Activated CD4-positive, alpha-beta T cell treated with anti-CD3 and anti-CD28 coated beads, Interleukin-10, Interleukin-2, amounts not matched to agents 100 ng/mL and 50 ng/mL, durations not matched to agents 16 hours and 8 hours (primary cell): Measurements from ENCODE around the gene KRT23.

Experiments
- DNase-seq: peaks from one replicate; pipeline ENCODE4 v3.0.0-alpha.2; 2020

The KRT23 gene, protein sequence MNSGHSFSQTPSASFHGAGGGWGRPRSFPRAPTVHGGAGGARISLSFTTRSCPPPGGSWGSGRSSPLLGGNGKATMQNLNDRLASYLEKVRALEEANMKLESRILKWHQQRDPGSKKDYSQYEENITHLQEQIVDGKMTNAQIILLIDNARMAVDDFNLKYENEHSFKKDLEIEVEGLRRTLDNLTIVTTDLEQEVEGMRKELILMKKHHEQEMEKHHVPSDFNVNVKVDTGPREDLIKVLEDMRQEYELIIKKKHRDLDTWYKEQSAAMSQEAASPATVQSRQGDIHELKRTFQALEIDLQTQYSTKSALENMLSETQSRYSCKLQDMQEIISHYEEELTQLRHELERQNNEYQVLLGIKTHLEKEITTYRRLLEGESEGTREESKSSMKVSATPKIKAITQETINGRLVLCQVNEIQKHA

GRCh38 chr17:40937384-40937819, at the start of gene KRT23:
TSS of gene KRT23 (minus strand) at chr17:40937646. CDS start at chr17:40936603, 1,043 bp downstream.
- DNase-seq: no peak

- no peak for DNase-seq
These were observed 49.5 kb upstream of the KRT23 start for GRCh38 chr17:40986920-40987319.

- DNase-seq: no peak
These were observed 46.8 kb upstream of the KRT23 start, which contains the start of gene KRT40 for GRCh38 chr17:40984226-40984625. TSS of gene KRT40 (minus strand) at chr17:40984326. CDS start at chr17:40984273, 53 bp downstream.

GRCh38 chr17:40981115-40981514, 43.7 kb upstream of the KRT23 start:
- no peak for DNase-seq

GRCh38 chr17:40980596-40980995, 43.1 kb upstream of the KRT23 start:
- DNase-seq: no peak

DNA sequence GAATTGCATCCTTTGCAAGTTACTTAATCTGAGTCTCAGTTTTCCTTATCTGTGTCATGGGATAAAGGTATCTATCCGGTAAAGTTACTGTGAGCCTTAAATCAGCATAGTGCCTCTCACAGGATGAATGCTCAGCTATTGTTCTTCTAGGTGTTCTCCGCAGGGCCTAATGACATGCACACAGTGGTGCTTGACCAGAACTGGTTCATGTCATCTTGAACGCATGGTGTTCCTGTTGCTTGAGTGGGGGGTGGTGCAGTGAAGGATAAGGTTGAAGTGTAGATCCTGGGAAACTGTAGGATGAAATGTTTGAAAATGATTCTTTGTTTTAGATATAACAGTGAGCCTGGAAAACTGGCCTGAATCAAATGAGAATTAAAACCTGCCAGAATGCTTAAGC, 42.7 kb upstream of the KRT23 start:
- no peak for DNase-seq

- DNase-seq: no peak
These were observed 41.2 kb upstream of the KRT23 start for GRCh38 chr17:40978575-40979151.

DNA sequence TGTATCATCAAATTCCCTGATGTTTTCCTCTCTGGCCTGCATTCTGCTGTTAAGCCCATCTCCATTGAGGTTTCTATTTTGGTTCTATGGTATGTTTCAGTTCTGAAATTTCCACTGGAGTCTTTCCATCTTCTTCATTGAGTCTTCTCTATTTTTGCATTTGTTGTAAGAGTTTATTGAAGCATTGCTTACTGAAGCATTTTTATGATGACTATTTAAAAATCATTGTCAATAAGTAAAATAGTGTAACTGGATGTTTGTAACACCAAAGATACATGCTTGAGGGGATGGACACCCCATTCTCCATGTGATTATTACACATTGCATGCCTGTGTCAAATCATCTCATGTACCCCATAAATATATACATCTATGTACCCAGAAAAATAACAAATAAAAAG, 38.1 kb upstream of the KRT23 start:
- no peak for DNase-seq

- no peak for DNase-seq
These were observed 36.9 kb upstream of the KRT23 start for GRCh38 chr17:40974366-40974765.

GRCh38 chr17:40967582-40967981, 30.1 kb upstream of the KRT23 start:
- no peak for DNase-seq

DNA sequence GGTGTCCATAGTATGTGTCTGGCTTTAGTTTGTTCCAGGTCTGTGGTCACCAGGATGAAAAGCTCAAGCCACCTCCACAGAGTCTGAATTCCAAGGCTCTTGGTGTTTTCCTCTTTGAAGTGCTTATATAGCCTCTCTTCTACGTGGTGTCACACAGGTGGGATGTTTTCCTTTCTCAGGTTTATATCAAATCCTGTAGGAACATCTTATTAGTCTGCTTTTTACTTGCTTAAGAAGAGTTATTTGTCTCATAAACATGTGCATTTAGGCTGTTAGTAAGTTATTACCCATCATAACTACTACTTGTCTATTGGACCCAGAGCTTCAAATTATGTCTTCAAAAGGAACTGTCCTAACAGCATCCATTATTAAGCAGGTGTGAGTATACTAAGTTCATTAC, 29.4 kb upstream of the KRT23 start, which contains the start of gene KRT39:
Gene KRT39 (minus strand): TSS at position 101 of the 400 bp plus-strand sequence. CDS start 92 bp downstream, at position 9.
- DNase-seq: no peak

- peak; percentile 20 for DNase-seq
These were observed 26.4 kb upstream of the KRT23 start for GRCh38 chr17:40963838-40964237.

GRCh38 chr17:40962059-40962561, 24.7 kb upstream of the KRT23 start:
- no peak for DNase-seq

GRCh38 chr17:40961591-40961990, 24.1 kb upstream of the KRT23 start:
- no peak for DNase-seq

GRCh38 chr17:40960144-40960543, 22.7 kb upstream of the KRT23 start:
- no peak for DNase-seq

GRCh38 chr17:40958086-40958953, 20.9 kb upstream of the KRT23 start:
- no peak for DNase-seq

DNA sequence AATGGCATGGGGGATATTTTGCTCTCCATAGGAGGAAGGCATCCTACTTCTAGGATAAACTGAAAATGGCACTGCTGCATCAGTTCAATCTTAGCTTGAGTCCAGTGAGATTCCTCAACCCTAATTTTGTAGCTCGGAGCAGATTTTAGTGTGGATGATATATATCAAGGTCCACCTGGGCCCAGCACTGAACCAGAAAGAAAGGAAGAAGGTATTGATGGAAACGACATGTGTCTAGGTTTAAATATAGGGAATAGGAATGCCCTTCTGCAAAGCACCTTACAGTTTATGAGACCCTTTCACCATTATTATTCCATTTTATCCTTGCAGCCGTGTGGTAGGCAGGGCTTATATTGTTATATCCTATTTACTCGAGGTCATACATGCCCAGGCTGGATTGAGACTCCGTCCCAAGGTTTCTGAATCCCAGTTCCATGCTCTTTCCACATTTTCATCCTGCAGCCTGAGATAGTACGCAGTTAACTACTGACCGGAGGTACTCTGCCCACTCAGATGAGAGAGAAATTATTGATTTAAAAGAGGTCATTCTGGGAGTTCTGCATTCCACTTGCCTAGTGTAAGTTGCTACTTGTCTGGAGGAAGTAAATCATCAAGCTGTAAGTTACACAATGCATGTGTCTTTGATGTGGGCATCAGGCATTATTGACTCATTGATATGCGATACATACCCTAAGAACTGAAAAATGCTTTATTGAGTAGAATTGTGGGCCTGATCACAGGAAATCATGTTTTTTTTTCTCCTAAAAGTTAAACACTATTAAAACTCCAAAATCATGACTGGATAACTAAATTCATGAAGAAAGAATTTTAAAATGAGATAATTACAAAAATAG, 19.2 kb upstream of the KRT23 start:
- DNase-seq: no peak

DNA sequence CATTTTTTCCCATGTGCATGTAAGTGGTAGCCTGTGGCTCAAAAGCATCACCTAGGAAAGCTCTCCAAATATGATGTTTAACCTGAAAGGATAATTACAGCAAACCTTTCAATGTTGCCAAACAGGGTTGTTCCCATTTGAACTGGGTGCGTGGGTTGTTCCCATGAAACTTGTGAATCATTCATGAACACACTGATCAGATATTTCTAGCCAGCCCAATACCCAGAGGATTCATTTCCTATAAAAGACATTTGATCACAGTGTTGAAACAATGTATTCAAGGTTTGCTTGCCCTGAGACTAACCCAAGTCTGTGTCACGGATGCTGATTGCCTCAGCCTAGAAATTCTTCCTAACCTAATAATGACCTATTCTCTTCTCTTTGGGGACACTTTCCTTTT, 16.4 kb upstream of the KRT23 start:
- no peak for DNase-seq

DNA sequence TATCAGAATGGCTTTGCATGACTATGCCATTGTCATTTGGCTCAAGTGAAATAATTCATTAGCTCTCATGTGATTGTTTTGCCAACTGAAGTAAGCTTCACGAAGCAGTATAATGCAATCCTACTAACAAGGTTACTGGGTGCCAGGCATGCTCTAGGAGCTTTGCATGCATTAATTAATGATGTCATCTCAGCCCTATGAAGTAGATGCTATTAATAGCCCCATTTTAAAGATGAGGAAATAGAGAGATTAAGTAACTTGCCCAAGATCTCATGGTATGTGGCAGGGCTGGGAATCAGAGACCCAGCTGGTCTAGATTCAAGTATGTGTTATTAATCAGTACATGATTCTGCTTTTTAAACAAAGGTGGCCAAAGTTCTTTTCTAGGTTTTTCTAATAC, 15.2 kb upstream of the KRT23 start:
- no peak for DNase-seq

- DNase-seq: no peak
These were observed 14.7 kb upstream of the KRT23 start for GRCh38 chr17:40952154-40952553.

DNA sequence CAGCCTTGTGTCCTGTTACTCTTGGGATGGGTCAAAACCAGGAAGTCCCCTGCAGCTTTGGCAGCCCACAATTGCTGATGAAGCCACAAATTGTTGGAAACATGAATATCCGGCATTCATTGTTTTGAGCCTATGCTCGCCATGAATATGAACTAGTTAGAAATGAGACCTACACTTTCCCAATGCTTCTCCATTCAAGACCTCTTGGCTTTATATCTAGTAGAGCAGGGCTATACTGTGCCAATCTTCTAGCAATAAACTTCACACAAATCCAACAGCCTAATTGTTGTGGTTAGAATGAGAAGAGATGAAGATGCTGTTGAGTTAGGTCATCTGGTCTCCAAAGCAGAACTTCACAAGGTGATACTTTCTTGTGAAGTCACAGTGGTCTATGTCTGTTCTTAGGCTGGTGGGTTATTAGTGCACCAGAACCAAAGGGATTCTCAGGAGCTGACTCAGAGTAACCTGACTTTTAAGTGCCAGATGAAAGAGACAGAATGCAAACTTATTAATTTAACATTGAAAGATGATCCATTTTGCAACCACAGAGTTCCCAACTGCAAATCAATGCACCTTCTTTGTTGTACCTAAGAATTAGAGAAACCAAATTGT, 13.7 kb upstream of the KRT23 start:
- no peak for DNase-seq

DNA sequence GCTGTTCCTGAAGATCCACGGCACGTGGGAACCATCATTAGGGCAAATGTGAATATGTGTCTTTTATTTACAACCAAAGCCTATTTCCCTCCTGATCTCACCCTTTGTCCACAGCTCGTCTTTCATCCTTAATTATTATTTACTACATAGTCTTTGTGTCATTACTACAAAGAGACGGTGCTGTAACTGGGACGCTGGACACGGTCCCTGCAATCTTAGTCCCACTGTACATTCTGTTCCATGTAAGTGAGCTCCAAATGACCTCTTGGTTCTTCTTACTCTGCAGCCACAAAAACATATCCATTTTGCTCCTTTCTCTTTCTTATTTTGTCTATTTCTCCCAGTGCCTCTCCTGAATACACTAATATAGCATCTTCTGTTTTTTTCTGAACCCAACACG, 12.7 kb upstream of the KRT23 start:
- DNase-seq: no peak
